Uterus (tissue), 2 donors: Measurements from ENCODE around the gene HMCN1.

Experiments
- CTCF ChIP-seq, 4 experiments: fragments of 200-600 bp in 2 of 4; fragments of 450-650 bp in 2 of 4; sonication (generic) in 2 of 4; IDR thresholded peaks; one replicate each; pipeline ENCODE4 v1.5.1; 2016 to 2019; ENCODE audit warnings: antibody characterized with exemption in 4 of 4, mild to moderate bottlenecking in 2 of 4, moderate library complexity in 1 of 4
- POLR2A ChIP-seq, 2 donors: fragments of 450-650 bp; IDR thresholded peaks; one replicate each; pipeline ENCODE4 v1.6.1; 2016; ENCODE audit warnings: antibody characterized with exemption in 2 of 2, mild to moderate bottlenecking in 1 of 2, moderate library complexity in 1 of 2

- TF ChIP-seq CTCF (IDR thresholded peaks at IDR 0.05) (no peak), POLR2A (IDR thresholded peaks at IDR 0.05) (no peak)
Observed at GRCh38 chr1:185907246-185907645, 173.1 kb downstream of the HMCN1 start.
